MM.1S (cell line): ENCODE data around the gene ELMOD2.
"Not testable (repeated sequence)": the region's sequence is repeated elsewhere in the genome, so short reads cannot be mapped to it uniquely, and the experiment has no call there.

Experiments used
- DNase-seq: peaks from one replicate; pipeline ENCODE4 v3.0.0-alpha.2; 2015
- H2AFZ ChIP-seq: fragments of 300-600 bp; sonication (generic); 2 replicates; pipeline ENCODE4 v1.6.0; 2016; ENCODE audit warnings: antibody characterized with exemption, low read length
- H3F3A ChIP-seq: fragments of 300-600 bp; sonication (generic); 2 replicates; pipeline ENCODE4 v1.6.1; 2016; ENCODE audit warnings: mild to moderate bottlenecking, antibody characterized with exemption, low read length, moderate library complexity, mixed read lengths; ENCODE audit not compliant: insufficient read depth
- H3K27ac ChIP-seq: fragments of 300-600 bp; sonication (generic); 2 replicates; pipeline ENCODE4 v1.5.1; 2016; ENCODE audit warnings: mild to moderate bottlenecking, low read length
- H3K27me3 ChIP-seq: fragments of 300-600 bp; sonication (generic); replicated peaks from 2 replicates; pipeline ENCODE4 v1.6.0; 2016; ENCODE audit warnings: low read length; ENCODE audit not compliant: insufficient read depth
- H3K36me3 ChIP-seq: fragments of 300-600 bp; sonication (generic); replicated peaks from 2 replicates; pipeline ENCODE4 v1.6.1; 2016; ENCODE audit warnings: mild to moderate bottlenecking, low read length, mixed read lengths; ENCODE audit not compliant: insufficient read depth
- H3K4me1 ChIP-seq: fragments of 300-600 bp; sonication (generic); 2 replicates; pipeline ENCODE4 v1.6.1; 2016; ENCODE audit warnings: low read length, mixed read lengths
- H3K4me2 ChIP-seq: fragments of 300-600 bp; sonication (generic); 2 replicates; pipeline ENCODE4 v1.6.0; 2016; ENCODE audit warnings: low read depth, low read length
- H3K4me3 ChIP-seq: fragments of 300-600 bp; sonication (generic); 2 replicates; pipeline ENCODE4 v1.5.1; 2016; ENCODE audit warnings: low read length, mixed read lengths
- H3K79me2 ChIP-seq: fragments of 300-600 bp; sonication (generic); 2 replicates; pipeline ENCODE4 v1.6.1; 2016; ENCODE audit warnings: mixed run types, low read length, mixed read lengths
- H3K9ac ChIP-seq: fragments of 300-600 bp; sonication (generic); 2 replicates; pipeline ENCODE4 v1.6.1; 2016; ENCODE audit warnings: low read length, mixed read lengths
- H3K9me2 ChIP-seq: fragments of 300-600 bp; sonication (generic); replicated peaks from 2 replicates; pipeline ENCODE4 v1.6.1; 2016; ENCODE audit warnings: mild to moderate bottlenecking, low read length, mixed read lengths; ENCODE audit not compliant: insufficient read depth
- H3K9me3 ChIP-seq: fragments of 300-600 bp; sonication (generic); replicated peaks from 2 replicates; pipeline ENCODE4 v1.6.1; 2016; ENCODE audit warnings: mild to moderate bottlenecking, low read length, mixed read lengths; ENCODE audit not compliant: insufficient read depth
- H4K20me1 ChIP-seq: fragments of 300-600 bp; sonication (generic); 2 replicates; pipeline ENCODE4 v1.6.1; 2016; ENCODE audit warnings: mild to moderate bottlenecking, low read length, moderate library complexity, mixed read lengths; ENCODE audit not compliant: insufficient read depth
- CTCF ChIP-seq: fragments of 300-600 bp; sonication (generic); IDR thresholded peaks from 2 replicates; pipeline ENCODE4 v1.5.1; 2016; ENCODE audit warnings: antibody characterized with exemption, low read length, mixed read lengths
- EZH2 ChIP-seq: fragments of 300-600 bp; sonication (generic); optimal IDR thresholded peaks from 2 replicates; pipeline ENCODE3; 2017; ENCODE audit warnings: low read depth, mild to moderate bottlenecking, antibody characterized with exemption, low read length, mixed read lengths
- EZH2phosphoT487 ChIP-seq: fragments of 300-600 bp; sonication (generic); IDR thresholded peaks from 2 replicates; pipeline ENCODE4 v1.6.1; 2018; ENCODE audit warnings: antibody characterized with exemption, low read length

Gene ELMOD2

GRCh38 chr4:140504261-140504660 lies 19.7 kb upstream of the ELMOD2 start:
- no peaks in the 10 kb centered on the region for H3K9me3 ChIP-seq
- no peaks in the 10 kb centered on the region for H3F3A ChIP-seq
- H3K79me2 ChIP-seq = no peaks in the 10 kb centered on the region
- H3K27me3 ChIP-seq = no peaks in the 10 kb centered on the region
- H3K4me3 ChIP-seq = no peak overlapping the region
- H3K27ac ChIP-seq = no peak overlapping the region
- no peaks in the 10 kb centered on the region for H3K36me3 ChIP-seq
- H3K9ac ChIP-seq = no peak overlapping the region
- no peak for DNase-seq
- no peak overlapping the region for H3K4me2 ChIP-seq
- no peaks in the 10 kb centered on the region for H3K4me1 ChIP-seq
- no peaks in the 10 kb centered on the region for H4K20me1 ChIP-seq
- no peaks in the 10 kb centered on the region for H3K9me2 ChIP-seq
- H2AFZ ChIP-seq = no peak overlapping the region
- TF ChIP-seq CTCF (no peak), EZH2 (no peak), EZH2phosphoT487 (no peak)

- not testable (repeated sequence) for H3F3A ChIP-seq, H4K20me1 ChIP-seq, H3K4me2 ChIP-seq, H3K36me3 ChIP-seq, H3K4me3 ChIP-seq, H3K4me1 ChIP-seq, DNase-seq, H3K9me3 ChIP-seq, H3K79me2 ChIP-seq, H3K9me2 ChIP-seq, H3K9ac ChIP-seq, H3K27ac ChIP-seq, H2AFZ ChIP-seq, H3K27me3 ChIP-seq
Observed at GRCh38 chr4:140513765-140514164, 10.2 kb upstream of the ELMOD2 start.

GRCh38 chr4:140515423-140515822 lies 8.5 kb upstream of the ELMOD2 start:
- H3K9ac ChIP-seq = no peak overlapping the region
- H3K9me3 ChIP-seq = no peaks in the 10 kb centered on the region
- H4K20me1 ChIP-seq = no peaks in the 10 kb centered on the region
- no peak overlapping the region for H3K4me3 ChIP-seq
- TF ChIP-seq EZH2 (no peak), CTCF (no peak), EZH2phosphoT487 (no peak)
- no peaks in the 10 kb centered on the region for H3K4me1 ChIP-seq
- DNase-seq = no peak
- H3F3A ChIP-seq = no peaks in the 10 kb centered on the region
- no peaks in the 10 kb centered on the region for H3K36me3 ChIP-seq
- no peak overlapping the region for H3K27ac ChIP-seq
- no peaks in the 10 kb centered on the region for H3K27me3 ChIP-seq
- H3K9me2 ChIP-seq = no peaks in the 10 kb centered on the region
- no peaks in the 10 kb centered on the region for H3K79me2 ChIP-seq
- no peak overlapping the region for H2AFZ ChIP-seq
- no peak overlapping the region for H3K4me2 ChIP-seq

GRCh38 chr4:140523370-140523856 lies 555 bp upstream of the ELMOD2 start:
- no peak overlapping the region for H3K27ac ChIP-seq
- no peak for TF ChIP-seq CTCF
- no peak for TF ChIP-seq EZH2phosphoT487
- no peak for TF ChIP-seq EZH2
- H3K79me2 ChIP-seq = no peaks in the 10 kb centered on the region
- H4K20me1 ChIP-seq = no peaks in the 10 kb centered on the region
- no peaks in the 10 kb centered on the region for H3K27me3 ChIP-seq
- no peaks in the 10 kb centered on the region for H3F3A ChIP-seq
- no peaks in the 10 kb centered on the region for H3K9me3 ChIP-seq
- peak overlapping the region; percentile 77 for H3K4me2 ChIP-seq
- no peaks in the 10 kb centered on the region for H3K36me3 ChIP-seq
- no peaks in the 10 kb centered on the region for H3K9me2 ChIP-seq
- H3K9ac ChIP-seq = no peak overlapping the region
- DNase-seq = no peak
- H3K4me3 ChIP-seq = peak overlapping the region; percentile 47
- H2AFZ ChIP-seq = peak overlapping the region; percentile 68
- H3K4me1 ChIP-seq = peaks cover 5% of the 10 kb centered on the region
